K562 (cell line): ENCODE data around the gene SERTAD2. TPM values are rescaled to one million over a fixed set of nuclear protein-coding genes. Genes with fewer than 3 reads are reported as not detected.

Experiments
- ATAC-seq: fragments of 200-7000 bp; cut with Tn5 transposase; 3 replicates; pipeline ENCODE4 v1.9.1; 2020; ENCODE audit warnings: moderate library complexity
- BruUV-seq: library from RNA; stranded (reverse); fragments of 400-500 nt; replicated peaks from 2 replicates; lab custom pipeline; 2021; lab: Mats Ljungman, UMichigan
- CTCF ChIA-PET: fragments of 300-600 bp; formaldehyde crosslinking; extraction: SDS; loops from one replicate; lab custom pipeline; 2021; ENCODE audit warnings: low intra/inter-chr PET ratio; lab: Yijun Ruan, JAX
- POLR2A ChIA-PET: fragments of 300-600, 350-650 bp; sonication (Branson Sonifier 250); formaldehyde crosslinking; extraction: SDS; loops from one replicate; lab custom pipeline; 2021; ENCODE audit warnings: antibody characterized with exemption, inconsistent platforms; lab: Yijun Ruan, JAX
- DNase-seq, 4 experiments: peaks; one replicate each; pipeline versions ENCODE4 v3.0.0 to v3.0.0-alpha.2; 2011 to 2018; ENCODE audit warnings: low spot score in 3 of 4, mixed read lengths in 3 of 4; ENCODE audit errors: extremely low read depth in 1 of 4
- FAIRE-seq: peaks from 2 replicates; lab custom pipeline; 2011; peaks lifted over from hg19 to GRCh38; lab: Jason Lieb, UNC
- H2AFZ ChIP-seq: 2 replicates; pipeline ENCODE4 v1.6.0; 2011; ENCODE audit warnings: low read depth, low read length, control low read depth, inconsistent platforms
- H3K27ac ChIP-seq: fragments of 200-600 bp; 3 replicates; pipeline ENCODE4 v1.8.0; 2011; ENCODE audit warnings: low read depth, mild to moderate bottlenecking, control low read depth, inconsistent platforms, low read length, moderate library complexity, mixed read lengths; ENCODE audit errors: extremely low read depth
- H3K27me3 ChIP-seq, 2 experiments: fragments of 300-600 bp in 1 of 2; 2 replicates in 1 of 2; 3 replicates in 1 of 2; pipeline versions ENCODE4 v1.6.0 to v1.8.0; 2011; ENCODE audit warnings: inconsistent platforms in 2 of 2, low read length in 2 of 2, mild to moderate bottlenecking in 1 of 2, mixed read lengths in 1 of 2, moderate library complexity in 1 of 2; ENCODE audit not compliant: control insufficient read depth in 2 of 2, insufficient read depth in 2 of 2
- H3K36me3 ChIP-seq: fragments of 300-600 bp; 3 replicates; pipeline ENCODE4 v1.8.0; 2011; ENCODE audit warnings: mild to moderate bottlenecking, low read length, inconsistent platforms; ENCODE audit not compliant: control insufficient read depth, insufficient read depth
- H3K4me1 ChIP-seq, 2 experiments: fragments of 200-600 bp in 1 of 2; replicated peaks in 1 of 2; 2 replicates in 1 of 2; 3 replicates in 1 of 2; pipeline versions ENCODE4 v1.5.1 to v1.8.0; 2011; ENCODE audit warnings: inconsistent platforms in 2 of 2, low read length in 2 of 2, mild to moderate bottlenecking in 1 of 2, mixed read lengths in 1 of 2, moderate library complexity in 1 of 2; ENCODE audit not compliant: control insufficient read depth in 2 of 2, insufficient read depth in 2 of 2
- H3K4me2 ChIP-seq: 2 replicates; pipeline ENCODE4 v1.6.1; 2011; ENCODE audit warnings: low read length, control low read depth, inconsistent platforms, mixed read lengths; ENCODE audit not compliant: insufficient read depth
- H3K4me3 ChIP-seq: fragments of 200-600 bp; sonication (generic), shearing (Covaris generic); 2 replicates; pipeline ENCODE4 v1.5.1; 2016; ENCODE audit warnings: control low read depth, inconsistent platforms
- H3K79me2 ChIP-seq: fragments of 200-600 bp; 3 replicates; pipeline ENCODE4 v1.8.0; 2011; ENCODE audit warnings: low read length, inconsistent platforms; ENCODE audit not compliant: control insufficient read depth, insufficient read depth
- H3K9ac ChIP-seq, 2 experiments: 2 replicates each; pipeline versions ENCODE4 v1.6.0 to v1.6.1; 2011; ENCODE audit warnings: low read depth in 2 of 2, low read length in 2 of 2, control low read depth in 1 of 2, inconsistent platforms in 1 of 2, mild to moderate bottlenecking in 1 of 2, mixed read lengths in 1 of 2; ENCODE audit not compliant: insufficient read depth in 1 of 2
- H3K9me1 ChIP-seq: one replicate; pipeline ENCODE4 v1.6.0; 2011; ENCODE audit warnings: inconsistent platforms, mild to moderate bottlenecking, low read length, moderate library complexity; ENCODE audit not compliant: control insufficient read depth, insufficient read depth
- H3K9me3 ChIP-seq: replicated peaks from 2 replicates; pipeline ENCODE4 v1.5.1; 2011; ENCODE audit warnings: low read depth, low read length, inconsistent platforms; ENCODE audit not compliant: control insufficient read depth, insufficient read depth
- H4K20me1 ChIP-seq: replicated peaks from 2 replicates; pipeline ENCODE4 v1.6.1; 2011; ENCODE audit warnings: low read length, inconsistent platforms, mixed read lengths; ENCODE audit not compliant: control insufficient read depth, insufficient read depth
- C11orf30 ChIP-seq: fragments of 450-650 bp; IDR thresholded peaks from 2 replicates; pipeline ENCODE4 v1.6.1; 2016; ENCODE audit warnings: low read depth, mild to moderate bottlenecking
- FOXJ3 ChIP-seq: sonication (generic); formaldehyde crosslinking; IDR thresholded peaks from 2 replicates; pipeline ENCODE4 v1.4.0; 2020; ENCODE audit warnings: mild to moderate bottlenecking, missing genetic modification reagents
- HIVEP1 ChIP-seq: fragments of 250-450 bp; sonication (Bioruptor Pico); IDR thresholded peaks from 2 replicates; pipeline ENCODE4 v1.4.0; 2020; ENCODE audit warnings: mild to moderate bottlenecking
- NFIC ChIP-seq: fragments of 450-650 bp; IDR thresholded peaks from 2 replicates; pipeline ENCODE4 v1.6.1; 2017; ENCODE audit warnings: mild to moderate bottlenecking, inconsistent platforms
- NFIX ChIP-seq: fragments of 250-450 bp; sonication (Bioruptor Pico); IDR thresholded peaks from 2 replicates; pipeline ENCODE4 v1.4.0; 2020; ENCODE audit warnings: low read depth, mild to moderate bottlenecking, moderate library complexity
- NR2C1 ChIP-seq, 2 experiments: fragments of 450-650 bp; IDR thresholded peaks; 2 replicates each; pipeline ENCODE4 v1.6.1; 2017; ENCODE audit warnings: mild to moderate bottlenecking in 2 of 2, antibody characterized with exemption in 1 of 2, inconsistent platforms in 1 of 2, missing compliant biosample characterization in 1 of 2, missing genetic modification characterization in 1 of 2
- TEAD2 ChIP-seq: fragments of 450-650 bp; IDR thresholded peaks from 2 replicates; pipeline ENCODE4 v1.6.1; 2016; ENCODE audit warnings: missing genetic modification characterization, control low read depth, missing compliant biosample characterization
- ZNF3 ChIP-seq: fragments of 250-450 bp; sonication (Bioruptor Pico); IDR thresholded peaks from 2 replicates; pipeline ENCODE4 v1.5.0; 2021; ENCODE audit warnings: mild to moderate bottlenecking, moderate library complexity
- ZNF316 ChIP-seq: fragments of 450-650 bp; IDR thresholded peaks from 2 replicates; pipeline ENCODE4 v1.6.1; 2016
- WGBS: fragments of 100-300 bp; shearing (Covaris generic); methylation state at CpG from one replicate; pipeline ENCODE4 v1.1.6; 2016; ENCODE audit warnings: low coverage, mixed read lengths; ENCODE audit not compliant: insufficient coverage; ENCODE audit errors: missing lambda C conversion rate; 5-methylcytosine and 5-hydroxymethylcytosine counted together
- in situ Hi-C: fragments of 300-500 bp; cut with MboI; formaldehyde crosslinking; loops from 4 replicates; pipeline ENCODE4 v1.15.0; 2018; ENCODE audit warnings: inconsistent platforms, mixed read lengths
- intact Hi-C: fragments of 100-400 bp; cut with micrococcal nuclease; formaldehyde crosslinking; loops from 2 replicates; pipeline ENCODE4 v1.14.2; 2022
- polyA plus RNA-seq, 8 experiments: library from polyadenylated mRNA; depleted of rRNA in 4 of 8; stranded (reverse) in 5 of 8; unstranded in 3 of 8; fragments of >200 nt; fragmentation: Nextera tagmentation in 2 of 8; fragmentation: Illumina TruSeq in 1 of 8; extraction: Ambion mirVana in 2 of 8; extraction: Trizol in 1 of 8; gene quantifications; 2 replicates each; pipeline versions ENCODE4 v1.2.1 to v1.2.3, GENCODE V29; 2011 to 2014; ENCODE audit warnings: inconsistent platforms in 1 of 8, missing spikeins in 1 of 8
- total RNA-seq, 7 experiments: library from RNA; depleted of rRNA in 6 of 7; stranded (reverse); fragments of >200 nt in 6 of 7; fragmentation: Illumina TruSeq in 2 of 7; extraction: Trizol in 2 of 7; gene quantifications; 2 replicates each; pipeline versions ENCODE4 v1.2.1 to v1.2.3, GENCODE V29; 2011 to 2021; ENCODE audit warnings: low replicate concordance in 1 of 7

The SERTAD2 gene
- total and polyA plus RNA-seq, 9 of the 15 experiments (the other 6 are each of a cell fraction or from before 2014, with no cell fraction given), result 3.0 to 12.5 (median 6.1) TPM

GRCh38 chr2:64605991-64606478 is 47.7 kb downstream of the SERTAD2 start:
- Histone ChIP-seq H3K4me3 (no peak overlapping the region), H3K9me1 (no peaks in the 10 kb centered on the region), H3K27me3 (no peaks in the 10 kb centered on the region), H3K4me2 (peak overlapping the region; percentile 87), H3K27ac (peak overlapping the region; percentile 88), H2AFZ (peak overlapping the region; percentile 91)
- FAIRE-seq (no peak), DNase-seq (no peak)
- intact Hi-C loops (loop anchor here (2.0 kb wide), 1 partner anchor 43 kb away; no protein-coding TSS in a partner anchor), in situ Hi-C loops (no loop called here)
- TF ChIP-seq FOXJ3, result no peak
- TF ChIP-seq NR2C1 (IDR thresholded peaks at IDR 0.05), result no peak
- TF ChIP-seq NR2C1 (tag; IDR thresholded peaks at IDR 0.05), result 0 out of 2 replicates have a peak, but pooled peaks have one; percentile 0
- TF ChIP-seq, all 486 proteins: peak for 1
- no peaks in the 10 kb centered on the region for H3K36me3 ChIP-seq
- ChIA-PET CTCF (no interaction called here), POLR2A (interaction anchor here (0.5 to 5.4 kb wide), 8 partner anchors 7 to 762 kb away, joined by 3 to 33 read pairs (median 6); no protein-coding TSS in a partner anchor)
- ATAC-seq, result no peak
- H4K20me1 ChIP-seq, result no peaks in the 10 kb centered on the region
- no TSS peak for BruUV-seq
- no peaks in the 10 kb centered on the region for H3K79me2 ChIP-seq
- 60% methylated on average over 4 of the region's 5 CpGs for WGBS
- H3K9ac ChIP-seq, result peak overlapping the region; percentile 68 to 85
- peaks cover 21 to 30% of the 10 kb centered on the region in 2 experiments; a peak in 4 of 5 replicates for H3K4me1 ChIP-seq
- H3K9me3 ChIP-seq, result no peaks in the 10 kb centered on the region

GRCh38 chr2:64605026-64605471 is 48.7 kb downstream of the SERTAD2 start:
- intact Hi-C loops, result no loop called here
- Histone ChIP-seq H4K20me1 (no peaks in the 10 kb centered on the region), H3K27me3 (no peaks in the 10 kb centered on the region), H3K4me3 (no peak overlapping the region), H2AFZ (no peak overlapping the region), H3K27ac (no peak overlapping the region), H3K4me1 (peaks cover 21 to 30% of the 10 kb centered on the region in 2 experiments; a peak in 4 of 5 replicates), H3K36me3 (no peaks in the 10 kb centered on the region), H3K4me2 (no peak overlapping the region), H3K9ac (no peak overlapping the region), H3K9me1 (no peaks in the 10 kb centered on the region), H3K79me2 (no peaks in the 10 kb centered on the region), H3K9me3 (no peaks in the 10 kb centered on the region)
- WGBS, result 68% methylated on average over 6 of the region's 6 CpGs
- no peak for DNase-seq
- ChIA-PET CTCF (no interaction called here), POLR2A (interaction anchor here (0.6 to 5.4 kb wide), 3 partner anchors 10 to 13 kb away, joined by 3 to 33 read pairs (median 7); no protein-coding TSS in a partner anchor)
- FAIRE-seq, result no peak
- ATAC-seq, result no peak
- no TSS peak for BruUV-seq
- in situ Hi-C loops, result no loop called here
- TF ChIP-seq ZNF3 (CRISPR knock-in tag), result no peak
- TF ChIP-seq C11orf30, result 0 out of 2 replicates have a peak, but pooled peaks have one; percentile 19
- peak; percentile 87 for TF ChIP-seq NFIC
- TF ChIP-seq NFIX (CRISPR knock-in tag), result peak; percentile 38
- TF ChIP-seq HIVEP1, result no peak
- peak; percentile 39; the same call in 1 of the 2 replicates for TF ChIP-seq ZNF316
- no peak for TF ChIP-seq TEAD2 (tag)
